ENCODE results near the gene TENM4. TPM values are rescaled to one million over a fixed set of nuclear protein-coding genes. Genes with fewer than 3 reads are reported as not detected.

TENM4 gene
- total and polyA plus RNA-seq, 2 of the 13 experiments (the other 11 are each of a cell fraction or from before 2014, with no cell fraction given) = not detected

DNA sequence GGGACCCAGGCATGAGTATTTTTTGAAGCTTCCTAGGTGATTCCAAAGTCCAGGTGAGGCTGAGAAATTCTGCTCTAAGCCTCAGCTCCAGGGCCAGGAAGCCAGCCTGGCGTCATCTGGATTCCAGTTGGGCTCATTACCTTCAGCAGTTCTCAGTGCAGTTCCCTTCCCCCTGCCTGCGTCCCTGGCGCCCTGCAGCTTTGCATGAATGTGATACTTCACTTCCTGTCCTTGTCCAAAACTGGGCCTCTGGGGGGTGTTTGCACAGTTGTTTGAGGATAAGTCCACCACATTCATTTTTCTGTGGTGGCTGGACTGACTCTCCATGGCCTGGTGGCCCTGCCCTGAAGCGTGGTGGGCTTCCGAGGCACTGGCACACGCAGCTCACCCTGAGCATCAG is 98.1 kb downstream of the TENM4 start:
- H3K27me3 ChIP-seq (ENCODE audit: control insufficient read depth in 1 of 2, insufficient read depth in 2 of 2, low read length in 2 of 2) = no peaks in the 10 kb centered on the region
- H3K36me3 ChIP-seq (replicated peaks in 1 of 2; ENCODE audit: control insufficient read depth in 1 of 2, insufficient read depth in 2 of 2, low read length in 2 of 2) = no peaks in the 10 kb centered on the region
- intact Hi-C loops (cut with micrococcal nuclease; ENCODE audit: unreplicated experiment) = no loop called here
- BruUV-seq (replicated peaks) = no TSS peak
- in situ Hi-C loops (cut with HindIII; ENCODE audit: extremely low pct_ligation_motif_present, low pct_unique_long_range_greater_than_20kb) = no loop called here
- no peaks in the 10 kb centered on the region for H3K79me2 ChIP-seq (ENCODE audit: insufficient read depth, low read length)
- H3K27ac ChIP-seq (ENCODE audit: extremely low read length, insufficient read depth, low read length) = no peak overlapping the region
- 0 out of 2 replicates have a peak, but pooled peaks have one; percentile 5 for TF ChIP-seq GABPA (IDR thresholded peaks at IDR 0.05; ENCODE audit: low read depth, low read length)
- TF ChIP-seq GABPA (CRISPR knock-in tag; IDR thresholded peaks at IDR 0.05; ENCODE audit: low read depth) = no peak
- TF ChIP-seq ETV6 (CRISPR knock-in tag; conservative IDR thresholded peaks at IDR 0.05) = no peak
- ChIA-PET CTCF (ENCODE audit: low intra/inter-chr PET ratio, low total read pairs) (no interaction called here), POLR2A (no interaction called here)
- H3K4me3 ChIP-seq (replicated peaks in 1 of 3; ENCODE audit: insufficient read depth in 1 of 3, low read depth in 2 of 3, low read length in 3 of 3) = no peak overlapping the region
- no peak for FAIRE-seq
- H2AFZ ChIP-seq (ENCODE audit: low read length) = no peak overlapping the region
- no peak overlapping the region for H3K9ac ChIP-seq (ENCODE audit: insufficient read depth, low read depth, low read length)
- DNase-seq (ENCODE audit: low spot score) = no peak
- H3K4me2 ChIP-seq (ENCODE audit: low read depth, low read length) = no peak overlapping the region
- no peak for ATAC-seq
- H4K20me1 ChIP-seq (ENCODE audit: insufficient read depth, low read length) = no peaks in the 10 kb centered on the region
- no peaks in the 10 kb centered on the region for H3K9me3 ChIP-seq (ENCODE audit: low read length)
- 32% methylated on average over 4 of the region's 6 CpGs for WGBS (ENCODE audit: low lambda C conversion rate)
- no peaks in the 10 kb centered on the region for H3K4me1 ChIP-seq (ENCODE audit: insufficient read depth, low read length)

- intact Hi-C loops (cut with micrococcal nuclease; ENCODE audit: unreplicated experiment) = no loop called here
- H3K79me2 ChIP-seq (ENCODE audit: insufficient read depth, low read length) = no peaks in the 10 kb centered on the region
- DNase-seq (ENCODE audit: low spot score) = no peak
- H3K4me3 ChIP-seq (replicated peaks in 1 of 3; ENCODE audit: insufficient read depth in 1 of 3, low read depth in 2 of 3, low read length in 3 of 3) = no peak overlapping the region
- no peaks in the 10 kb centered on the region for H3K27me3 ChIP-seq (ENCODE audit: control insufficient read depth in 1 of 2, insufficient read depth in 2 of 2, low read length in 2 of 2)
- 24% methylated on average over 6 of the region's 8 CpGs for WGBS (ENCODE audit: low lambda C conversion rate)
- no peak overlapping the region for H3K4me2 ChIP-seq (ENCODE audit: low read depth, low read length)
- no TSS peak for BruUV-seq (replicated peaks)
- no peak for ATAC-seq
- H3K27ac ChIP-seq (ENCODE audit: extremely low read length, insufficient read depth, low read length) = no peak overlapping the region
- no peak overlapping the region for H2AFZ ChIP-seq (ENCODE audit: low read length)
- no peaks in the 10 kb centered on the region for H3K36me3 ChIP-seq (replicated peaks in 1 of 2; ENCODE audit: control insufficient read depth in 1 of 2, insufficient read depth in 2 of 2, low read length in 2 of 2)
- no peaks in the 10 kb centered on the region for H3K4me1 ChIP-seq (ENCODE audit: insufficient read depth, low read length)
- in situ Hi-C loops (cut with HindIII; ENCODE audit: extremely low pct_ligation_motif_present, low pct_unique_long_range_greater_than_20kb) = no loop called here
- H3K9me3 ChIP-seq (ENCODE audit: low read length) = no peaks in the 10 kb centered on the region
- no peak for FAIRE-seq
- POLR2A ChIA-PET = no interaction called here
- H4K20me1 ChIP-seq (ENCODE audit: insufficient read depth, low read length) = no peaks in the 10 kb centered on the region
- CTCF ChIA-PET (ENCODE audit: low intra/inter-chr PET ratio, low total read pairs) = no interaction called here
- H3K9ac ChIP-seq (ENCODE audit: insufficient read depth, low read depth, low read length) = no peak overlapping the region
- TF ChIP-seq NR3C1 (CRISPR knock-in tag; IDR thresholded peaks at IDR 0.05) = no peak
- no peak for TF ChIP-seq TARDBP (CRISPR knock-in tag; IDR thresholded peaks at IDR 0.05)
- TF ChIP-seq, protein P1, sequence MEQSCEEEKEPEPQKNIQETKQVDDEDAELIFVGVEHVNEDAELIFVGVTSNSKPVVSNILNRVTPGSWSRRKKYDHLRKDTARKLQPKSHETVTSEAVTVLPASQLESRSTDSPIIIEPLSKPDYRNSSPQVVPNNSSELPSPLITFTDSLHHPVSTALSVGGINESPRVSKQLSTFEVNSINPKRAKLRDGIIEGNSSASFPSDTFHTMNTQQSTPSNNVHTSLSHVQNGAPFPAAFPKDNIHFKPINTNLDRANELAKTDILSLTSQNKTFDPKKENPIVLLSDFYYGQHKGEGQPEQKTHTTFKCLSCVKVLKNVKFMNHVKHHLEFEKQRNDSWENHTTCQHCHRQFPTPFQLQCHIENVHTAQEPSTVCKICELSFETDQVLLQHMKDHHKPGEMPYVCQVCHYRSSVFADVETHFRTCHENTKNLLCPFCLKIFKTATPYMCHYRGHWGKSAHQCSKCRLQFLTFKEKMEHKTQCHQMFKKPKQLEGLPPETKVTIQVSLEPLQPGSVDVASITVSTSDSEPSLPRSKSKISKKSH (CRISPR knock-in tag; IDR thresholded peaks at IDR 0.05; ENCODE audit: borderline replicate concordance) = no peak
- TF ChIP-seq SMARCC2 (IDR thresholded peaks at IDR 0.05) = no peak
- no peak for TF ChIP-seq SKI (IDR thresholded peaks at IDR 0.05; ENCODE audit: partially characterized antibody)
- TF ChIP-seq ZBTB43 (CRISPR knock-in tag; conservative IDR thresholded peaks at IDR 0.05) = no peak
- no peak for TF ChIP-seq SSRP1 (CRISPR knock-in tag; IDR thresholded peaks at IDR 0.05)
- no peak for TF ChIP-seq SOX6 (IDR thresholded peaks at IDR 0.05)
- no peak for TF ChIP-seq SOX6 (CRISPR knock-in tag; IDR thresholded peaks at IDR 0.05)
- no peak for TF ChIP-seq POLR2G (IDR thresholded peaks at IDR 0.05; ENCODE audit: low read depth, low read length)
- TF ChIP-seq CREM (IDR thresholded peaks at IDR 0.05) = no peak
- TF ChIP-seq CREM (CRISPR knock-in tag; IDR thresholded peaks at IDR 0.05) = no peak
- no peak for TF ChIP-seq ZNF234 (CRISPR knock-in tag; conservative IDR thresholded peaks at IDR 0.05)
- no peak for TF ChIP-seq ZNF672 (CRISPR knock-in tag; IDR thresholded peaks at IDR 0.05)
- TF ChIP-seq ZNF781 (CRISPR knock-in tag; IDR thresholded peaks at IDR 0.05; ENCODE audit: borderline replicate concordance, not compliant biosample characterization) = no peak
- no peak for TF ChIP-seq KDM2A (CRISPR knock-in tag; IDR thresholded peaks at IDR 0.05; ENCODE audit: borderline replicate concordance, low read depth)
Observed at GRCh38 chr11:79342236-79342635, 98.6 kb downstream of the TENM4 start.

Data from HepG2 (cell line).